ENCODE data around the gene MYO5B.
"Not testable (repeated sequence)": the region's sequence is repeated elsewhere in the genome, so short reads cannot be mapped to it uniquely, and the experiment has no call there.

MYO5B gene

DNA sequence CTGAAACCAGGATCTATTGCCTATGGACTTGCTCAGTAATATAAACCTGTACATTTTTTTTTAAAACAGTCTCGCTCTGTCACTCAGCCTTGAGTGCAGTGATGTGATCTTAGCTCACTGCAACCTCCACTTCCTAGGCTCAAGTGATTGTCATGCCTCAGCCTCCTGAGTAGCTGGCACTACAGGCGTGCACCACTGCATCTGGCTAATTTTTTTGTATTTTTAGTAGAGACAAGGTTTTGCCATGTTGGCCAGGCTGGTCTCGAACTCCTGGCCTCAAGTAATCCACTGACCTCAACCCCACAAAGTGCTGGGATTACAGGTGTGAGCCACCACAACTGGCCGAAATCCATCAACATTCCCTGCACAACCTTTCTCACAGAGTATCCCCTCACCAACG, 100.2 kb downstream of the MYO5B start:
- not testable (repeated sequence) for DNase-seq

DNA sequence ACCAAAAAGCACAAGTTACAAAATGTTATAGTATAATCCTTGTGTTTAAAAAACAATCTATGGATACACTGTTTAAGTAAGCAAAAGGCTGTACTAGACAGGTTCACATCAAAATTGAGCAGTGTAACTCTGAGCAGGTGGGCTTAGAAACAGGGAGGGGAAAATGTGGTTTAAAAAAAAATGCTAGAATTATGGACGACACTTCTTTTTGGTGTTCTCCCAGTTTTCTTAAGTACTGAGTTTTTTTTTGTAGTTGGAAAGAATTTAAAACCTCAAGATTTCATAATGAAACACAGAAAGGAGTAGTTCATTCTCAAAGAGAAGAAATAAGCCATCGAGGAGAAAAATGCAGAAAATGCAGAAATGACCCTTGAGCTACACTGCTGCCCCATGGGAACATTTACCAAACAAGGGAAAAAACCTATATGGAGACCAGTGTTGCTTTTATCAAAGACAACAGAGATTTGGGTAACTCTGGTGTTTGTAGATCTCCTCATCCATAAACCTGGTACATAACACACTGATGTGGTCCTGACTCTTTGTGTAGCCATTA, 100.7 kb downstream of the MYO5B start:
- DNase-seq = no peak

DNA sequence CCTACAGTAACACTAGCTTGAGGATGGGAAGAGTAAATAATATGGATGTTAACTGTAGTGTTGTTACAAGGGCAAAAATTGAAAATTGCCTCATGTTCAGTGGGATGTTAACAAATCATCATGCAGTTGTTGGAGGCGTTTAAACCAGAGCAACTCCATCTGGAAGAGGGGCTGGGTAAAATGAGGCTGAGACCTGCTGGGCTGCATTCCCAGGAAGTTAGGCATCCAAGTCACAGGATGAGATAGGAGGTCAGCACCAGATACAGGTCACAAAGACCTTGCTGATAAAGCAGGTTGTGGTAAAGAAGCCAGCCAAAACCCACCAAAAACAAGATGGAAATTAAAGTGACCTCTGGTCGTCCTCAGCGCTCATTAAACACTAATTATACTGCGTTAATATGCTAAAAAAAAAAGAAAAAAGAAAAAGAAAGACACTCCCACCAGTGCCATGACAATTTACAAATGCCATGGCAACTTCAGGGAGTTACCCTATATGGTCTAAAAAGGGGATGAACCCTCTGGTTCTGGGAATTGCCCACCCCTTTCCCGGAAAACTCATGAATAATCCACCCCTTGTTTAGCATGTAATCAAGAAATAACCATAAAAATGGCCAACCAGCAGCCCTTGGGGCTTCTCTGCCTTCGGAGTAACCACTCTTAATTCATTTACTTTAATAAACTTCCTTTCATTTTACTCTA, 101.4 kb downstream of the MYO5B start:
- DNase-seq = no peak

DNA sequence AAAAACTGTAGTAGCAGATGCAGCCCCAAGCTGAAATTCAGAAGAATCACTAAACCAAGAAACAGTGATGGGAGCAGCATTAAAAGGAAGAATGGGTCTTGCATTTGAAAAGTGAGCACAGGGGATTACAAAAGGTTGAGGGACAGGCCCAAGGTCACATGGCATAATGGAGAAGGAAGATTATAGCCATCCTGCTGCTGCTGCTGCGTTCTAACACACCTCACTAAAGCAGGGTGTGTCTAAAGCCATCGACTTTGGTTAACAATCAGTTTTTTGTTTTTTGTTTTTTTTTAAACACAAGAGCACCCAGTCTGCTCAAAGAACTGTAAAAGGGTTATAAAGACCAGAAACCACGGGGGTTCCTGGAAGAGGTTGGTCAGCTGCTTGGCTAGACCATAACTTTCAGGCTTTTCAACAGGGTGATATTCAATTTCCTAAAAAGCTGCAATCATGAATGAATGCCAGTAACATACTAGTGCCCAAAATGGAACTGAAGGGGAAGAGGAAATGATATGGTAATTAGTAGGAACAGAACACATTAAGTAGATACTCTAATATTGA, 102.6 kb downstream of the MYO5B start:
- DNase-seq = no peak

GRCh38 chr18:50091509-50092244, 103.3 kb downstream of the MYO5B start:
- DNase-seq = no peak

DNA sequence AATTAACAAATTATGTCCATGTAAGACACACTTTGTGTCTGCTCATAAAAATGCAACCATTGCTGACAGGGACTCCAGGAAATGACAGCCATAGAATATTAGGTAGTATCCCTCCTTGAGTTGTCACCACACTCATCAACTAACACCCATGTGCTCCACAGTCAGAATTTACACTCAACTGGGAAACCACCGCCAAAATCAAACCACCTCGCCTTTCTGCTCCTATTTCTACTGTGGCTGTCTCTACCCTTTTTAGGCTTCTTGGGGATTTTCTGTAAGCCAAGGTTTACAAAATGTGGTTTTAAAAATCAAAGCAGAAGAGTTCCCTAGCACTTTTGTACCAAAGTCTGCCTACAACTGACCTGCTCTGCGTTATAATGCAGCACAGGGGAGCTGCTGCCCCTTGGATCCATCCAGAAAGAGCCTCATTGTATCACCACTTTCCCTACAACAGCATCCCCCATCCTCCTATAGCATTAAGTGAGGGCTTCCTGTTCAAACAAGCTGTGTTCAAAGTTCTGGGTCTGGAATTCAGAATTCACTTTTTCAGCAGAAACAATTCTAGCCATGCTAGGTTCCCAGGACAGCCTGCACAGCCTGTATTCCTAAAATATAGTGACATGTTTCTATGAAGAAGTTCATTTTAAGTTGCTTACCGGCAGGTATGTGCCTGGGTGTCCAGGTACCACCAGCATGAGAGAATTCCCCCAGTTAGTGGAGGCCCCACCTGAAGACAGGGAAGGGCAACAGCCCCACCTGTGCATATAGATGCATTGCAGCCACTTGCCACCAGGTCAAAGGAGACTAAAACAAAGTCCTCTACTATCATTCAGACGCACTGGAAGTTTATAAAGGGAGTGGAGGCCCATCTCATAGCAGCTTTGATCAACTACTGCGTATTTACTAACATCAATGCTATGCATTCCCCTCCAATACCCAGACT, 104.3 kb downstream of the MYO5B start:
- no peak for DNase-seq

- no peak for DNase-seq
Measured at GRCh38 chr18:50089702-50090101, 105.2 kb downstream of the MYO5B start.

GRCh38 chr18:50083708-50084107, 111.2 kb downstream of the MYO5B start:
- no peak for DNase-seq

DNA sequence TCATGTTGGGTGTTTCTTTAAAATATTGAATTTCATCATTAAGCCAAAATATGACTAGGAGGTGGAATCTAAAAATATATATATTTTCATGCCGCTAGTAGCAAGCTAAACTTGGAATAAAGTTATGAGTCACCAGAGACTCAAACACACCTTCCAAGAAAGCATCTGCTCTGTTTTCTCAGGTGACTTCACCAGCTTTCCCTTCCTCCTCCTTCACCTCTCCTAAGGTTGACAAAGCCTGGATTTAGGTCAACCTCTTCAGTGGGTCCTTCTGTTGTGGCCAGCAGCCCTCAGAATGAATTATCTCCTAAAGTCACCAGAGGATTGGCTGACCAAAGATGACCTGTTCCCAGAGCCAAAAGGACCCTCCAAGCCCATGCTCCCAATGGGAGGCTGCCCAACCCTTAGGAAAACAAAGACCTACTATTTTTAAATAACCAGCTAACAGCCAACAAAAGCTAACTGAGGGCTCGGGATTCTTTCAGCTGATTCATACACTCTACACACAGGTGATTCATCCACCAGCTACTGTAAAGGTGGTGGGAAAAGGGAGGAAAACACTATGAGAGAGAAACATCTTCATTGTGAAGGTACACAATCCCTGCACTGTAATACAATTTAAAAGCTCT, 113.9 kb downstream of the MYO5B start:
- DNase-seq = no peak

DNA sequence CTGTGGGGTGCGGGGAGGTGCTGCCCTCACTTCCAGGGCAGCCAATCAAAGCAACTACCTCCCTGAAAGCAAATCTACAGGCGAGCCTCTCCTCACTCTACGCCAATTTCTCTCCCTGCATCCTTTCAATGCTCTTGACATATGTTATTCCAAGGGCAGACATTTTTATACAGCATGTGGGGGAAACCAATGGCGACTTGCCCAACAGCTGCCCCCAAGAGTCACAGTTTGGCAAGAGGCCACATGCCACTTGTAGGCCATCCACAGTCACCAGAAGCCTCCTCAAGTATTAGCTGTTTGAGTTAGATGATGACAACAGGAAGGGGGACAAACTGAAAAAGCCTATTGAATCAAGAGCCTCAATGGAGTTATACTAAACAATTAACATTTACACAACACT, 114.6 kb downstream of the MYO5B start:
- no peak for DNase-seq

- no peak for DNase-seq
Measured at GRCh38 chr18:50079571-50080295, 115.2 kb downstream of the MYO5B start.

DNA sequence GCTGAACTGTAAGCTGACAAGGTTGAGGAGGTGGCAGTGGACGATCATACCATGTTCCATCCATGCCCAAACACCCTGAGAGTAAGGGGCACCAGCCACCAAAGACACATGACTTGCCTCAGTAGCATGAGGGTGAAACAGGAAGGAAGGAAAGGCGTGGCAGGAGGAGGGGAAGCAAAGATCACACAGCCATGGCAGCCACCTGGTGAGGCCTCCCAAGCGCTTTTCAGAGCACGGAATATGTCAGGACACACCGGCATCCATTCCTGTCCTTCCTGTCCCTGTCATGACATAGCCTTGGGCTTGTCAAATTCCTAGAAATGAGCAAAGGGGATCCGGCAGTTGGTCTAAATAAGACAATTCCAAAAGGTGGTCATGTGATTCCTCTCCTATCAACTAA, 118.7 kb downstream of the MYO5B start:
- DNase-seq = no peak

DNA sequence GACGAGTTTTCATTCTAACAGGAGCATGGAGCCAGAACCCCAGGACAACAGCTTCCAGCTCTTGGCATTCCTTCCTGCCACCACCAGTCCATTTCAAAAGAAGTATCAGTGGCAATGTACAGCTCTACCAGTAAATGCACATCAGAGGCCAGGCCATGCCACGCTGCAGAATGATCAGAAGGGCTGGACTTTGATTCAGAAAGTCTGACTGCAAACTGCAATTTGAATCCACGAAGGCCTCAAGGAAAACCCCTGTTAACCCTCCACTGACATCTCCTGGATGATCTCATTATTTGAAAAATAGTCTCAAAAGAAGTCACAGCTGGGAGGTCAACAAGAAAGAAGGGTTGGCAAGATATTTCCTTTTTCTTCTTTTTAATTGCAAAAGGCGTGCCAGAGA, 119.2 kb downstream of the MYO5B start:
- DNase-seq = no peak

DNA sequence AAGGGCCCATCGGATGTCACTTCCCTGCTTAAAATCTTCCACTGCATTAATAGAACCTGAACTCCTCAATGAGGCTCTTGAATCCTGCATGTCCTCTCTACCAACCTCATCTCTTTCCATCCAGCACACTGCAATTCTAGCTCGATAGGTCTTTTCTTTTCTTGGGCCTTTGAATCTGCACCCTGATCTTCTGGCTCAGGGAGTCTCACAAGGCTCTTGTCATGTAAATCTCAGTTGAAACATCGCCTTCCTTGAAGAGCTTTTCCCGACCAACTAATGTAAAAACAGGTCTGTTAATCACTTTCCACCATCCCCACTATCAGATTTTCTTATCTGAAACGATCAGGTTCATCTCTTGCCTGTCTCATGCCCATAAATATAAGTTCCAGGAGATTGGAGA, 120.5 kb downstream of the MYO5B start:
- no peak for DNase-seq

DNA sequence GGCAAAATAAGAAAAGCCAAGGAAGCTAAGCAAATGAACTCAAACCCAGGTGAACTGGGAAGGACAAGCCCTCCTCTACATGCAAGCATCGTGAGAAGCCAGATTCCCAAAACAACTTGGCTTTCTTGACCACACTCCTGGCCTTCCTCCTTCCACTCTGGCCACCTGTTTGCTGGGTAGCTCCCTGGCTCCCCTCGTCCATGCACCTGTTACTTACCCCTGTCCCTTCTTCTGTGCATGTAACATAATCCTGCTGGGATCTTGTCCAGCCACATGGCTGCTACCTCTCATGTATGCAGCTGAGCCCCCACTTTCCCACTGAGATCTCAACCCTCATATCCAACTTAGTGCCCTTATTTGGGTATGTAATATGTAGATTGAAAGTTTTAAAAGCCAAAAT, 121.6 kb downstream of the MYO5B start:
- DNase-seq = no peak

GRCh38 chr18:50072146-50072545, 122.8 kb downstream of the MYO5B start:
- DNase-seq = no peak

GRCh38 chr18:50071397-50071796, 123.5 kb downstream of the MYO5B start:
- DNase-seq = no peak

DNA sequence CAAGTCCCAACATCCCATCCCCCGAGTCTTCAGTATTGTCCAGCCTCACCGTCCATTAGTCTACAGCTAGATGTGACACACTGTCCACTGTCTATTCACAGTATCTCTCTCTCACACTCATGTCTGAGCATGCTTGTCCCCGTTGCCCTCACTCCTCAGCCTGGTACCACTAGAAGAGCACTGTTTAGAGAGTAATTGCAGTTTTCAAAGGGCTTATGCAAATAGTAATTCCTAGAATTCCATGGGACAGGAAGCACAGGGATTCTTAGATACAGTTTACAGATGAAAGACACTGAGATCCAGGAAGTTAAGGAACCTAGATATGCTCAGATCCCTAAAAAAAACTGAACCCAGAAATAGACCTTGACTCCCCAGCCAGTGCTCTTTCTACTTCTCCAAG, 125.5 kb downstream of the MYO5B start:
- DNase-seq = no peak

- DNase-seq = no peak
Measured at GRCh38 chr18:50065527-50065926, 129.4 kb downstream of the MYO5B start.

DNA sequence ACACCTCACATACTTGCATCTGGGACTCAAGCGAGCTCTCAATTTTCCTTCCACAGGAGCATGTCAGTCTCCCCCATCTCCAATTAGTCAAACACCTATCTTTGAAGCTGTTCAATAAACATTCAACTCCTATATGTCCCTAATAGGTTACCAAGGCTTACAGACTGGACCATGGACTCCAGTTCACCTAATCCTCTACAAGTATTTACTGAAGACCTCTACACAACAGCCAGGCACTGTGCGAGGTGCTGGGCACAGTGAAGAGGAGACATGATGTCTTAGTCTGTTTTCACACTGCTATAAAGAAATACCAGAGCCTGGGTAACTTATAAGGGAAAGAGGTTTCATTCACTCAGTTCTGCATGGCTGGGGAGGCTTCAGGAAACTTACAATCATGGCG, 129.9 kb downstream of the MYO5B start:
- no peak for DNase-seq

- DNase-seq = no peak
Measured at GRCh38 chr18:50061876-50062517, 132.9 kb downstream of the MYO5B start.

Measured in 8988T (cell line).